Heart left ventricle (tissue), 16 donors: ENCODE data around the gene TBC1D8. TPM values are rescaled to one million over a fixed set of nuclear protein-coding genes. Genes with fewer than 3 reads are reported as not detected.
A peak's percentile ranks its signal among the peaks of the same experiment; 100 is the strongest.

Source experiments
- ATAC-seq, 4 donors: fragments of 200-7000 bp; cut with Tn5 transposase; one replicate each; pipeline ENCODE4 v1.9.1; 2020 to 2022; ENCODE audit warnings: moderate library complexity in 4 of 4, mild to moderate bottlenecking in 3 of 4, moderate number of reproducible peaks in 1 of 4
- DNase-seq, 5 donors: peaks; one replicate each; pipeline ENCODE4 v3.0.0-alpha.2; 2020
- H3K27ac ChIP-seq, 12 donors: fragments of 200-600 bp; sonication (generic) in 4 of 12; one replicate each; pipeline versions ENCODE4 v1.5.0 to v1.8.0; 2016 to 2022; ENCODE audit warnings: mild to moderate bottlenecking in 2 of 12
- H3K27me3 ChIP-seq, 9 donors: fragments of 200-600 bp; sonication (generic) in 2 of 9; one replicate each; pipeline versions ENCODE4 v1.5.1 to v1.8.0; 2016 to 2022; ENCODE audit warnings: mild to moderate bottlenecking in 3 of 9
- H3K36me3 ChIP-seq, 9 donors: fragments of 200-600 bp; sonication (generic) in 2 of 9; one replicate each; pipeline versions ENCODE4 v1.5.0 to v1.8.0; 2018 to 2022; ENCODE audit warnings: mild to moderate bottlenecking in 2 of 9
- H3K4me1 ChIP-seq, 12 donors: fragments of 200-600 bp; sonication (generic) in 4 of 12; one replicate each; pipeline versions ENCODE4 v1.5.0 to v1.8.0; 2016 to 2022; ENCODE audit warnings: mild to moderate bottlenecking in 3 of 12
- H3K4me3 ChIP-seq, 12 donors: fragments of 200-600 bp; sonication (generic) in 4 of 12; one replicate each; pipeline versions ENCODE4 v1.5.0 to v1.8.0; 2017 to 2022; ENCODE audit warnings: mild to moderate bottlenecking in 9 of 12, moderate library complexity in 4 of 12
- H3K9me3 ChIP-seq, 12 donors: fragments of 200-600 bp; sonication (generic) in 4 of 12; one replicate each; pipeline versions ENCODE4 v1.5.0 to v1.8.0; 2016 to 2022; ENCODE audit warnings: mild to moderate bottlenecking in 1 of 12
- POLR2A ChIP-seq, 2 donors: fragments of 450-650 bp; IDR thresholded peaks; one replicate each; pipeline ENCODE4 v1.6.1; 2017; ENCODE audit warnings: antibody characterized with exemption in 2 of 2, mild to moderate bottlenecking in 2 of 2, moderate library complexity in 2 of 2
- WGBS, 4 donors: extraction: QIAGEN DNeasy Blood & Tissue Kit in 2 of 4; methylation state at CpG; one replicate each; pipeline versions ENCODE4 v1.1.5 to v1.1.7; 2013 to 2018; 5-methylcytosine and 5-hydroxymethylcytosine counted together
- intact Hi-C, 10 donors: fragments of 100-400 bp; cut with DNase I; formaldehyde crosslinking; loops; one replicate each; pipeline versions ENCODE4 v1.11.1 to v1.14.2; 2022
- polyA plus RNA-seq, 2 donors: library from polyadenylated mRNA; stranded (reverse); fragments of 200-250 nt; gene quantifications; one replicate each; pipeline ENCODE4 v1.2.3, GENCODE V29; 2013
- total RNA-seq, 9 donors: library from RNA; depleted of rRNA in 2 of 9; stranded (reverse); fragments of >200 nt in 2 of 9; fragmentation: NEBNext Ultra II Directional in 3 of 9; extraction: Animal tissue kit (Norgen Biotek cat#: 25700) in 3 of 9; gene quantifications; one replicate each; pipeline versions ENCODE4 v1.1.0 to v1.2.4, GENCODE V29; 2016 to 2023
- TF ChIP-seq, protein P1 (sequence below), 12 donors: fragments of 200-600 bp; sonication (generic) in 4 of 12; IDR thresholded peaks; one replicate each; pipeline versions ENCODE4 v1.5.0 to v1.8.0; 2018 to 2022; ENCODE audit warnings: antibody characterized with exemption in 12 of 12, mild to moderate bottlenecking in 5 of 12
- donor health status: ischemic (EF 13 %, LVEDD 7.1; RV severe dilation, severe dysfunction).
- donor health status: healthy with polysubstance abuse.
- donor health status: DM: no; HTN: yes; CAD: no.
- donor health status: DM: no; HTN: no; CAD: no.
- donor health status: ischemic (EF 25% LVEDD 6.9; RV normal size, moderate dysfunction).
- donor health status: ischemic (EF 25% LVEDD 5.7; RV mildly dilated, moderate dysfunction).
- donor health status: healthy.
- donor health status: DM: yes; HTN: yes; CAD: no.
- donor health status: ischemic (EF 35%, LVEDD 5.7; RV mildly dilated, moderate dysfunction).
- donor health status: nonischemic (EF 11% LVEDD 7.7; RV severe dilation, severe dysfunction).
- donor health status: DM: yes; HTN: yes; CAD: no.
- donor health status: PGD.
- donor health status: ischemic (EF 29% LVEDD 5.4; RV normal size, mild dysfunction).
- donor health status: nonischemic (EF 23%, LVEDD 6.1; RV moderate dilation, normal function).

The TBC1D8 gene
- total and polyA plus RNA-seq, 11 donors = 30.1 to 61.7 (median 42.9) TPM

- DNase-seq = no peak
- no peaks in the 10 kb centered on the region for H3K27me3 ChIP-seq
- 87 to 90% (median 87%) methylated on average over 13 of the region's 13 CpGs for WGBS, 4 donors
- peaks cover 0 to 61% (median 46%) of the 10 kb centered on the region in 9 donors for H3K36me3 ChIP-seq
- H3K9me3 ChIP-seq = no peaks in the 10 kb centered on the region
- no peak overlapping the region for H3K4me3 ChIP-seq
- TF ChIP-seq POLR2A (IDR thresholded peaks at IDR 0.05) = no peak
- TF ChIP-seq, protein P1, sequence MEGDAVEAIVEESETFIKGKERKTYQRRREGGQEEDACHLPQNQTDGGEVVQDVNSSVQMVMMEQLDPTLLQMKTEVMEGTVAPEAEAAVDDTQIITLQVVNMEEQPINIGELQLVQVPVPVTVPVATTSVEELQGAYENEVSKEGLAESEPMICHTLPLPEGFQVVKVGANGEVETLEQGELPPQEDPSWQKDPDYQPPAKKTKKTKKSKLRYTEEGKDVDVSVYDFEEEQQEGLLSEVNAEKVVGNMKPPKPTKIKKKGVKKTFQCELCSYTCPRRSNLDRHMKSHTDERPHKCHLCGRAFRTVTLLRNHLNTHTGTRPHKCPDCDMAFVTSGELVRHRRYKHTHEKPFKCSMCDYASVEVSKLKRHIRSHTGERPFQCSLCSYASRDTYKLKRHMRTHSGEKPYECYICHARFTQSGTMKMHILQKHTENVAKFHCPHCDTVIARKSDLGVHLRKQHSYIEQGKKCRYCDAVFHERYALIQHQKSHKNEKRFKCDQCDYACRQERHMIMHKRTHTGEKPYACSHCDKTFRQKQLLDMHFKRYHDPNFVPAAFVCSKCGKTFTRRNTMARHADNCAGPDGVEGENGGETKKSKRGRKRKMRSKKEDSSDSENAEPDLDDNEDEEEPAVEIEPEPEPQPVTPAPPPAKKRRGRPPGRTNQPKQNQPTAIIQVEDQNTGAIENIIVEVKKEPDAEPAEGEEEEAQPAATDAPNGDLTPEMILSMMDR (IDR thresholded peaks at IDR 0.05) = no peak
- H3K27ac ChIP-seq = peak overlapping the region in 2 of 12 donors; percentile 9 to 66
- ATAC-seq = no peak
- peaks cover 0 to 30% (median 3%) of the 10 kb centered on the region in 12 donors for H3K4me1 ChIP-seq
- intact Hi-C loops = loop anchor here in 1 of 10 donors (10.0 kb wide), 1 partner anchor 65 kb away; no protein-coding TSS in a partner anchor
These were observed 111.1 kb downstream of the TBC1D8 start for GRCh38 chr2:101040072-101040471.

GRCh38 chr2:101038455-101039255 is 112.5 kb downstream of the TBC1D8 start:
- Histone ChIP-seq H3K36me3 (peaks cover 0 to 75% (median 61%) of the 10 kb centered on the region in 9 donors), H3K9me3 (no peaks in the 10 kb centered on the region), H3K27ac (no peak overlapping the region), H3K4me3 (no peak overlapping the region), H3K27me3 (no peaks in the 10 kb centered on the region), H3K4me1 (peaks cover 0 to 30% (median 3%) of the 10 kb centered on the region in 12 donors)
- ATAC-seq (peak in 1 of 4 donors; percentile 20), DNase-seq (no peak)
- intact Hi-C loops = loop anchor here in 6 of 10 donors (2.0 to 5.0 kb wide), 3 partner anchors 112 to 164 kb away; partner anchors contain the start of gene TBC1D8 (in 6 of the 6)
- WGBS, 4 donors = 90 to 92% (median 91%) methylated on average over 21 of the region's 21 CpGs
- TF ChIP-seq, protein P1 (IDR thresholded peaks at IDR 0.05) = peak; percentile 14 to 53 (median 29)
- no peak for TF ChIP-seq POLR2A (IDR thresholded peaks at IDR 0.05)

- no peak for ATAC-seq
- H3K4me1 ChIP-seq = peaks cover 0 to 28% (median under 1%) of the 10 kb centered on the region in 12 donors
- TF ChIP-seq, protein P1 (IDR thresholded peaks at IDR 0.05) = no peak
- TF ChIP-seq POLR2A (IDR thresholded peaks at IDR 0.05) = no peak
- no peak for DNase-seq
- H3K9me3 ChIP-seq = no peaks in the 10 kb centered on the region
- intact Hi-C loops = loop anchor here in 6 of 10 donors (5.0 kb wide), 2 partner anchors 115 to 165 kb away; partner anchors contain the start of gene TBC1D8 (in 5 of the 6)
- H3K4me3 ChIP-seq = no peak overlapping the region
- H3K36me3 ChIP-seq = peaks cover 0 to 89% (median 75%) of the 10 kb centered on the region in 9 donors
- 91 to 94% (median 93%) methylated on average over 18 to 19 of the region's 19 CpGs for WGBS, 4 donors
- H3K27ac ChIP-seq = no peak overlapping the region
- no peaks in the 10 kb centered on the region for H3K27me3 ChIP-seq
These were observed 113.9 kb downstream of the TBC1D8 start for GRCh38 chr2:101037161-101037755.

DNA sequence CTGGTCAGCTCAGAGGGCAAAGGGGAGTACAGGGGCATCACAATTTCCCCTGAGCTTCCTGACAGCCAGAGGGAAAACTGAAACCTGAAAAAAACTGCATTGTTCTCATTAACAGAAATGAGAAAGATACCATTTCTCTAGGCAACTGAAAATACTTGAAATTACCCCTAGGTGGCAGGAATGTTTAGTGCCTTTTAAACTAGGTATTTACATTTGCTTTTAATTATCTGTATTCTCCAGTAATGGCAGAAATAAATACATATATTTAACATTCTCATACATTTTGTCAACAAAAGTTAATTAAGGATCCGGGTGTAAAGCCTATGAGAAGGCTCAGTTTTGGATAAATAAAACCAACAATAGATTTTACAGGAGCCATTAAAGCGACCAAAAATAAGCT is 114.6 kb downstream of the TBC1D8 start:
- no peak overlapping the region for H3K4me3 ChIP-seq
- no peak for TF ChIP-seq POLR2A (IDR thresholded peaks at IDR 0.05)
- TF ChIP-seq, protein P1 (IDR thresholded peaks at IDR 0.05) = peak; percentile 23 to 60 (median 46)

More for the DNA sequence above, 114.6 kb downstream of the TBC1D8 start:
- ATAC-seq (no peak), DNase-seq (no peak)
- H3K4me1 ChIP-seq = peaks cover 0 to 21% (median under 1%) of the 10 kb centered on the region in 12 donors
- 90 to 92% (median 91%) methylated on average over 2 of the region's 2 CpGs for WGBS, 4 donors
- H3K27ac ChIP-seq = no peak overlapping the region
- peaks cover 0 to 96% (median 81%) of the 10 kb centered on the region in 9 donors for H3K36me3 ChIP-seq
- H3K9me3 ChIP-seq = no peaks in the 10 kb centered on the region
- intact Hi-C loops = loop anchor here in 6 of 10 donors (5.0 kb wide), 2 partner anchors 116 to 166 kb away; partner anchors contain the start of gene TBC1D8 (in 5 of the 6)
- H3K27me3 ChIP-seq = no peaks in the 10 kb centered on the region
